Esophagus squamous epithelium (tissue), 4 donors: ENCODE measurements around the gene COLQ.

Experiments
- CTCF ChIP-seq, 6 experiments: fragments of 450-650 bp in 4 of 6; fragments of 200-600 bp in 2 of 6; sonication (generic) in 2 of 6; IDR thresholded peaks; one replicate each; pipeline ENCODE4 v1.5.1; 2016 to 2019; ENCODE audit warnings: antibody characterized with exemption in 6 of 6, mild to moderate bottlenecking in 4 of 6, moderate library complexity in 4 of 6
- POLR2A ChIP-seq, 4 donors: fragments of 450-650 bp; IDR thresholded peaks; one replicate each; pipeline ENCODE4 v1.6.1; 2017; ENCODE audit warnings: antibody characterized with exemption in 4 of 4, mild to moderate bottlenecking in 4 of 4, moderate library complexity in 3 of 4

GRCh38 chr3:15443826-15444524 lies 77.5 kb downstream of the COLQ start:
- TF ChIP-seq CTCF (IDR thresholded peaks at IDR 0.05) (no peak), POLR2A (IDR thresholded peaks at IDR 0.05) (no peak)
